BLaER1 (cell line): ENCODE results near the gene MSH5.
"Not testable (repeated sequence)": the region's sequence is repeated elsewhere in the genome, so short reads cannot be mapped to it uniquely, and the experiment has no call there.

Experiments used
- H3K27ac ChIP-seq: shearing (Covaris generic); formaldehyde crosslinking; 2 replicates; pipeline ENCODE4 v1.8.1; 2022
- H3K27me3 ChIP-seq: shearing (Covaris generic); formaldehyde crosslinking; 2 replicates; pipeline ENCODE4 v1.8.1; 2022
- H3K36me3 ChIP-seq: shearing (Covaris generic); formaldehyde crosslinking; 2 replicates; pipeline ENCODE4 v1.8.1; 2022
- H3K4me1 ChIP-seq: shearing (Covaris generic); formaldehyde crosslinking; 2 replicates; pipeline ENCODE4 v1.8.1; 2022
- H3K4me2 ChIP-seq: shearing (Covaris generic); formaldehyde crosslinking; 2 replicates; pipeline ENCODE4 v1.8.1; 2022
- H3K4me3 ChIP-seq: shearing (Covaris generic); formaldehyde crosslinking; 2 replicates; pipeline ENCODE4 v1.8.1; 2022
- H3K9ac ChIP-seq: shearing (Covaris generic); formaldehyde crosslinking; 2 replicates; pipeline ENCODE4 v1.8.1; 2022
- H3K9me3 ChIP-seq: shearing (Covaris generic); formaldehyde crosslinking; 2 replicates; pipeline ENCODE4 v1.8.1; 2022
- H4K20me1 ChIP-seq: shearing (Covaris generic); formaldehyde crosslinking; 2 replicates; pipeline ENCODE4 v1.8.1; 2022
- Cebpa-rat ChIP-seq: shearing (Covaris generic); IDR thresholded peaks from 2 replicates; pipeline ENCODE4 v1.8.1; 2022

MSH5 gene

GRCh38 chr6:31795616-31796298 lies 56.0 kb downstream of the MSH5 start, which contains the start of gene VARS1:
Gene VARS1 (minus strand): TSS chr6:31795752. CDS start chr6:31795217, 535 bp downstream.
- H3K4me3 ChIP-seq: peak within 1 kb of the TSS; percentile 95
- H3K36me3 ChIP-seq: peaks cover 48% of the 10 kb centered on the region
- peaks cover 75% of the 10 kb centered on the region for H3K4me1 ChIP-seq
- peak within 1 kb of the TSS; percentile 99 for H3K9ac ChIP-seq
- TF ChIP-seq Cebpa-rat: no peak
- H3K9me3 ChIP-seq: no peaks in the 10 kb centered on the region
- H3K27ac ChIP-seq: peak within 1 kb of the TSS; percentile 100
- no peaks in the 10 kb centered on the region for H3K27me3 ChIP-seq
- H3K4me2 ChIP-seq: peak within 1 kb of the TSS; percentile 93
- no peaks in the 10 kb centered on the region for H4K20me1 ChIP-seq

GRCh38 chr6:31796993-31797385 lies 57.2 kb downstream of the MSH5 start:
- H3K9ac ChIP-seq: 0 out of 2 replicates have a peak overlapping the region, but pooled peaks have one; percentile 59
- peaks cover 48% of the 10 kb centered on the region for H3K36me3 ChIP-seq
- peak overlapping the region; percentile 100 for H3K27ac ChIP-seq
- H3K4me1 ChIP-seq: peaks cover 63% of the 10 kb centered on the region
- H3K27me3 ChIP-seq: no peaks in the 10 kb centered on the region
- H4K20me1 ChIP-seq: no peaks in the 10 kb centered on the region
- peak overlapping the region; percentile 93 for H3K4me2 ChIP-seq
- no peak overlapping the region for H3K4me3 ChIP-seq
- TF ChIP-seq Cebpa-rat: no peak
- H3K9me3 ChIP-seq: no peaks in the 10 kb centered on the region

- Histone ChIP-seq H4K20me1 (no peaks in the 10 kb centered on the region), H3K36me3 (peaks cover 48% of the 10 kb centered on the region), H3K27me3 (no peaks in the 10 kb centered on the region), H3K4me3 (peak overlapping the region; percentile 36; the same call in 1 of the 2 replicates), H3K4me2 (peak overlapping the region; percentile 93), H3K9me3 (no peaks in the 10 kb centered on the region), H3K9ac (peak overlapping the region; percentile 59), H3K27ac (peak overlapping the region; percentile 100), H3K4me1 (peaks cover 57% of the 10 kb centered on the region)
- no peak for TF ChIP-seq Cebpa-rat
Measured at GRCh38 chr6:31797588-31797987, 57.8 kb downstream of the MSH5 start.

- H3K4me1 ChIP-seq: peaks cover 53% of the 10 kb centered on the region
- H3K36me3 ChIP-seq: peaks cover 64% of the 10 kb centered on the region
- H3K27ac ChIP-seq: no peak overlapping the region
- H4K20me1 ChIP-seq: no peaks in the 10 kb centered on the region
- TF ChIP-seq Cebpa-rat: no peak
- no peaks in the 10 kb centered on the region for H3K27me3 ChIP-seq
- H3K4me3 ChIP-seq: no peak overlapping the region
- no peak overlapping the region for H3K9ac ChIP-seq
- H3K9me3 ChIP-seq: no peaks in the 10 kb centered on the region
- H3K4me2 ChIP-seq: no peak overlapping the region
Measured at GRCh38 chr6:31799781-31800180, 60.0 kb downstream of the MSH5 start.

GRCh38 chr6:31801031-31801927 lies 61.5 kb downstream of the MSH5 start:
- H3K4me2 ChIP-seq, H3K9ac ChIP-seq, H3K9me3 ChIP-seq, H3K27ac ChIP-seq, H3K4me3 ChIP-seq, H4K20me1 ChIP-seq, H3K27me3 ChIP-seq: not testable (repeated sequence)
- H3K36me3 ChIP-seq: peaks cover 71% of the 10 kb centered on the region
- peaks cover 62% of the 10 kb centered on the region for H3K4me1 ChIP-seq

- Histone ChIP-seq H3K4me2 (peak overlapping the region; percentile 93), H3K9me3 (no peaks in the 10 kb centered on the region), H3K9ac (peak overlapping the region; percentile 88), H4K20me1 (no peaks in the 10 kb centered on the region), H3K36me3 (peaks cover 45% of the 10 kb centered on the region), H3K27me3 (no peaks in the 10 kb centered on the region), H3K27ac (peak overlapping the region; percentile 92), H3K4me3 (peak overlapping the region; percentile 78), H3K4me1 (peaks cover 35% of the 10 kb centered on the region)
- no peak for TF ChIP-seq Cebpa-rat
Measured at GRCh38 chr6:31805939-31806469, 66.2 kb downstream of the MSH5 start.

- Histone ChIP-seq H3K9me3 (no peaks in the 10 kb centered on the region), H3K27me3 (no peaks in the 10 kb centered on the region), H3K4me1 (peaks cover 35% of the 10 kb centered on the region), H3K9ac (peak within 1 kb of the TSS; percentile 88), H3K36me3 (peaks cover 38% of the 10 kb centered on the region), H4K20me1 (no peaks in the 10 kb centered on the region), H3K27ac (peak within 1 kb of the TSS; percentile 92), H3K4me3 (peak within 1 kb of the TSS; percentile 78), H3K4me2 (peak within 1 kb of the TSS; percentile 93)
- TF ChIP-seq Cebpa-rat: no peak
Measured at GRCh38 chr6:31806470-31807272, 66.9 kb downstream of the MSH5 start, which contains the start of gene LSM2. Gene LSM2 (minus strand): TSS chr6:31806966. CDS start chr6:31806757, 209 bp downstream.

- H3K9me3 ChIP-seq, H4K20me1 ChIP-seq, H3K9ac ChIP-seq, H3K4me2 ChIP-seq, H3K27ac ChIP-seq, H3K4me3 ChIP-seq: not testable (repeated sequence)
- peaks cover 19% of the 10 kb centered on the region for H3K36me3 ChIP-seq
- H3K27me3 ChIP-seq: peaks cover 13% of the 10 kb centered on the region
- H3K4me1 ChIP-seq: peaks cover 39% of the 10 kb centered on the region
Measured at GRCh38 chr6:31808599-31808998, 68.8 kb downstream of the MSH5 start.

- no peaks in the 10 kb centered on the region for H3K9me3 ChIP-seq
- H3K4me2 ChIP-seq: no peak overlapping the region
- TF ChIP-seq Cebpa-rat: no peak
- peaks cover 26% of the 10 kb centered on the region for H3K4me1 ChIP-seq
- H3K36me3 ChIP-seq: no peaks in the 10 kb centered on the region
- no peak overlapping the region for H3K9ac ChIP-seq
- H3K27ac ChIP-seq: no peak overlapping the region
- no peak overlapping the region for H3K4me3 ChIP-seq
- peaks cover 34% of the 10 kb centered on the region for H3K27me3 ChIP-seq
- no peaks in the 10 kb centered on the region for H4K20me1 ChIP-seq
Measured at GRCh38 chr6:31811645-31812044, 71.8 kb downstream of the MSH5 start.
